Stimulated activated naive CD8-positive, alpha-beta T cell treated with anti-CD3 and anti-CD28 coated beads, Interleukin-15, amount 100 ng/mL, for 72 hours (primary cell): ENCODE data around the gene CLCA1.

ENCODE experiments used
- ATAC-seq: fragments of 150-1000 bp; cut with Tn5 transposase; 2 replicates; pipeline ENCODE4 v1.10.0; 2021; ENCODE audit warnings: mild to moderate bottlenecking, moderate library complexity
- DNase-seq, 2 donors: peaks; one replicate each; pipeline ENCODE4 v3.0.0; 2021 to 2022
- H3K27ac Mint-ChIP-seq, 2 donors: one replicate each; pipeline ENCODE4 v1.8.0; 2022; ENCODE audit warnings: mild to moderate bottlenecking in 2 of 2, mixed read lengths in 2 of 2, moderate library complexity in 2 of 2
- H3K27me3 Mint-ChIP-seq: one replicate; pipeline ENCODE4 v1.8.0; 2022; ENCODE audit warnings: mixed read lengths
- H3K4me1 Mint-ChIP-seq: one replicate; pipeline ENCODE4 v1.8.0; 2022; ENCODE audit warnings: mild to moderate bottlenecking, mixed read lengths
- H3K4me3 Mint-ChIP-seq, 2 donors: one replicate each; pipeline ENCODE4 v1.8.0; 2022; ENCODE audit warnings: mild to moderate bottlenecking in 2 of 2, mixed read lengths in 2 of 2, moderate library complexity in 1 of 2
- H3K9me3 Mint-ChIP-seq, 2 donors: one replicate each; pipeline ENCODE4 v1.8.0; 2022; ENCODE audit warnings: mixed read lengths in 2 of 2

Gene CLCA1

DNA sequence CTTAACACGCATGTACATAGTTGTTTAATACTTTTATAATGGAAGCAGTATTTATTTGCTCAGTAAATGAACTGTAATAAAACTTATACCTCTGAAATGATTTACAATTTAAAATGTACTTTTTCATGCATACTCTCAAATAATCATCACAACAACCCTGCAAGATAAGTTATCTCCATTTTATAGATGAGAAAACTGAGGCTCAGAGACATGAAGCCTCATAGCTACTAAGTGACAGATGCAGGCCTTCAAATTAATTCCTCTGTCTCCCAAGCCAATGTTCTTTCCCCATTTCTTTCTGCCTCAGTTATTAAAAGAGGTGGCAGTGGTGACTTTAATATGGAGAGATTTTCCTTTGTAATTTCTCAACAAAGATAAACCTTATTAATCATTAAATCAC, 19.6 kb upstream of the CLCA1 start:
- no peaks in the 10 kb centered on the region for H3K4me1 Mint-ChIP-seq
- DNase-seq: no peak
- H3K27ac Mint-ChIP-seq: no peak overlapping the region
- no peak overlapping the region for H3K4me3 Mint-ChIP-seq
- ATAC-seq: no peak
- H3K9me3 Mint-ChIP-seq: no peaks in the 10 kb centered on the region
- H3K27me3 Mint-ChIP-seq: no peaks in the 10 kb centered on the region

- no peak overlapping the region for H3K4me3 Mint-ChIP-seq
- H3K4me1 Mint-ChIP-seq: no peaks in the 10 kb centered on the region
- no peak for ATAC-seq
- DNase-seq: no peak
- H3K27ac Mint-ChIP-seq: no peak overlapping the region
- H3K27me3 Mint-ChIP-seq: no peaks in the 10 kb centered on the region
- H3K9me3 Mint-ChIP-seq: no peaks in the 10 kb centered on the region
These were observed 17.9 kb upstream of the CLCA1 start for GRCh38 chr1:86450847-86451246.

DNA sequence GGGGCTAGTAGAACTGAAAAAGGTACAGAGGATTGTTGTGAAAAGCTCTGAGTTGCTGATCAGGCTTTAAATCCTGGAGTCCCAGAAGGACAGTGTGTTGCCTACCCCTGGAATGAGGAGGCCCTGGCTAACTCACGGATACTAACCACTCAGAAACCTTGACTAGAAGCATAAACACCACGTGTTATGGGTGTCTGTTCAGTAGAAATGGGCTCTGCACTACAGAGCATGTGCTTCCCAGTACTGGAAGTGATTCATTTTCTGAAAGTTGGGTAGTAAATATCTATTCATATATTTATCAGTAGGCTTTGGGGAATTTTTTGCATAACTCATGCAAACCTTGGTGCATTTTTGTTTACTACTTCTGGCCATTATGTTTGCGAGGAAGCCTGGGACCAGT, 15.1 kb upstream of the CLCA1 start:
- H3K27me3 Mint-ChIP-seq: peaks cover 9% of the 10 kb centered on the region
- H3K27ac Mint-ChIP-seq: no peak overlapping the region

DNA sequence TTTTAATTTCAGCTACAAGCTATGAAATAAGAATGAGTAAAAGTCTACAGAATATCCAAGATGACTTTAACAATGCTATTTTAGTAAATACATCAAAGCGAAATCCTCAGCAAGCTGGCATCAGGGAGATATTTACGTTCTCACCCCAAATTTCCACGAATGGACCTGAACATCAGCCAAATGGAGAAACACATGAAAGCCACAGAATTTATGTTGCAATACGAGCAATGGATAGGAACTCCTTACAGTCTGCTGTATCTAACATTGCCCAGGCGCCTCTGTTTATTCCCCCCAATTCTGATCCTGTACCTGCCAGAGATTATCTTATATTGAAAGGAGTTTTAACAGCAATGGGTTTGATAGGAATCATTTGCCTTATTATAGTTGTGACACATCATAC, 13.7 kb upstream of the CLCA1 start:
- ATAC-seq (no peak), DNase-seq (no peak)
- H3K27ac Mint-ChIP-seq: no peak overlapping the region
- no peaks in the 10 kb centered on the region for H3K4me1 Mint-ChIP-seq
- H3K27me3 Mint-ChIP-seq: peaks cover 9% of the 10 kb centered on the region
- no peaks in the 10 kb centered on the region for H3K9me3 Mint-ChIP-seq
- H3K4me3 Mint-ChIP-seq: no peak overlapping the region

More for the DNA sequence above, 15.1 kb upstream of the CLCA1 start:
- no peak overlapping the region for H3K4me3 Mint-ChIP-seq
- no peaks in the 10 kb centered on the region for H3K9me3 Mint-ChIP-seq
- ATAC-seq (no peak), DNase-seq (no peak)
- H3K4me1 Mint-ChIP-seq: no peaks in the 10 kb centered on the region

- Mint-ChIP-seq H3K4me3 (no peak overlapping the region), H3K9me3 (no peaks in the 10 kb centered on the region), H3K27ac (no peak overlapping the region), H3K4me1 (no peaks in the 10 kb centered on the region), H3K27me3 (peaks cover 9% of the 10 kb centered on the region)
- ATAC-seq (no peak), DNase-seq (no peak)
These were observed 7.7 kb upstream of the CLCA1 start for GRCh38 chr1:86460998-86461397.

DNA sequence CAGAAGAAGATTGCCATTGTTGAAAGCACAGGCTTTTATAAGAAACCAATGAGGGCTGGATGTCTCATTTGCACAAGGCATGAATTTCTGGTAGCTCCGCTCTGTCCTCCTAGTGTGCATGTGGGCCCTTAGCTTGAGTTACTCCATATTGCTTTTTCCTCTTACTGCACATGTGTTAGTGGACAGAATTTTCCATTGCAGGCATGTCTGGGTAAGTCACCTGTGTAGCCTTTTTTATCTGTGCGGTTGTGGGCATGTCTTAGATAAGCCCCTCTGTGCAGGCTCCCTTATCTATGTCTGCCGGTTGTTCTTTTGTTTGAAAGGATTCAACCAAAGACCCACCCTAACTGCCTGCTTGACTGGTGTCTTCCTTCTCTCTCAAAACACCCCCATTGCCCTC, 7.2 kb upstream of the CLCA1 start:
- no peaks in the 10 kb centered on the region for H3K9me3 Mint-ChIP-seq
- no peak overlapping the region for H3K4me3 Mint-ChIP-seq
- no peak overlapping the region for H3K27ac Mint-ChIP-seq
- ATAC-seq (no peak), DNase-seq (no peak)
- H3K27me3 Mint-ChIP-seq: peaks cover 9% of the 10 kb centered on the region
- H3K4me1 Mint-ChIP-seq: no peaks in the 10 kb centered on the region

GRCh38 chr1:86464819-86465218, 3.9 kb upstream of the CLCA1 start:
- no peaks in the 10 kb centered on the region for H3K9me3 Mint-ChIP-seq
- DNase-seq (no peak), ATAC-seq (no peak)
- no peak overlapping the region for H3K27ac Mint-ChIP-seq
- no peak overlapping the region for H3K4me3 Mint-ChIP-seq
- no peaks in the 10 kb centered on the region for H3K27me3 Mint-ChIP-seq
- H3K4me1 Mint-ChIP-seq: no peaks in the 10 kb centered on the region

DNA sequence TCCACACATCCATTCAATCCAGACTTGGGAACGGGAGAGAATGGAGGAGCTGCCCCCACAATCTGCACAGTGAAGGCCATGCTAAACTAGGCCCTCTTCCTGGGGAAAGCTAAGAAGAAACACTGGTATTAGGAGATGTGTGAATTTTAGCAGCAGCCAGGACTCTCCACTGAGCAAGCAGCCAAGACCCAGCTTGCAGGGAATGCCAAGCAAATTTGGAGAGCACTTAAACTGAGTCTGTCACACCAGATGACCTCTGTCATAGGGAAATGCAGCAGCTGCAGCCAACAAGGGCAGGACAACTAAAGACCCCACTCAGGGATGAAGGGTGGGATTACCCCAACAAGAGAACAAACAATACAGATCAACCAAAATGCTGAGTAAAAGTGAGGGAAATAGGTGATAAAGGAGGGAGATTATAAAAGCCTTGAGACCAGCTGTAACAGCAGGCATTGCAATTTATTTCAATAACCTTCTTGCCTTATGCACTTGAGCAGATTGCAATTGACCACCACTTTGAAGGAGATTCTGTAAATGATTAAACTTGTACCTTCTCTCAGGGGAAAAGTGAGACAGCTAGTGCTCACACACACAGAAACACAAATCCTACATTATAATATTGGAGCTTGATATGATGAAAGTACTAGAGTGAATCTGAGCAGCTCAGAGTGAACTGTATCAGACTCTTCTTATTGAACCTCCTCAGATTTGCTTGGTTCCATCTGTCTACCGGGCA, 2.5 kb upstream of the CLCA1 start:
- H3K4me3 Mint-ChIP-seq: no peak overlapping the region
- DNase-seq (no peak), ATAC-seq (no peak)
- H3K27ac Mint-ChIP-seq: no peak overlapping the region
- no peaks in the 10 kb centered on the region for H3K9me3 Mint-ChIP-seq
- peaks cover 8% of the 10 kb centered on the region for H3K27me3 Mint-ChIP-seq
- H3K4me1 Mint-ChIP-seq: no peaks in the 10 kb centered on the region

DNA sequence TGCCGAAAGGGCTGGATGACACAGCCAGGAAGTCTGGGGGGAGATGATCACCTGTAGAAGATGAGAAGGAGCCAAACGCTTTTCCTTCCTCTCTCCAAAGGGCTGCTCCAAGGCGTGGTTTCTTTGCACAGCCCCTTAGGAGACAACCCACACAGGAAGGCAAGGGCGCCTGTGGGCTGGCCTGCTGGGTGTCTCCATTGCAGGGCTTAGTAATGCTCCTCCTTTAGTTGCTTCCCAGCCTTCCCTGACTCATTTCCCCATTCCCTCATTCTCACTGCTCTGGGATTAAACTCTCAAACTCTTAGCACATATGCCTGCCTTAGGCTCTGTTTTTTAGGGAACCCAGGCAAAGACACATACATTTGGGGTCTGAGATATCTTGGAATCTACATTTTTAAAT, 1.7 kb upstream of the CLCA1 start:
- H3K4me3 Mint-ChIP-seq: no peak overlapping the region
- H3K27ac Mint-ChIP-seq: no peak overlapping the region
- no peak for ATAC-seq
- H3K9me3 Mint-ChIP-seq: no peaks in the 10 kb centered on the region
- no peaks in the 10 kb centered on the region for H3K4me1 Mint-ChIP-seq
- DNase-seq: no peak
- peaks cover 12% of the 10 kb centered on the region for H3K27me3 Mint-ChIP-seq

- H3K4me1 Mint-ChIP-seq: no peaks in the 10 kb centered on the region
- H3K4me3 Mint-ChIP-seq: no peak overlapping the region
- ATAC-seq (no peak), DNase-seq (no peak)
- no peak overlapping the region for H3K27ac Mint-ChIP-seq
- H3K27me3 Mint-ChIP-seq: peaks cover 16% of the 10 kb centered on the region
- no peaks in the 10 kb centered on the region for H3K9me3 Mint-ChIP-seq
These were observed 2.1 kb downstream of the CLCA1 start for GRCh38 chr1:86470859-86471258.

- Mint-ChIP-seq H3K9me3 (no peaks in the 10 kb centered on the region), H3K27ac (no peak overlapping the region), H3K4me3 (no peak overlapping the region), H3K27me3 (peaks cover 16% of the 10 kb centered on the region), H3K4me1 (no peaks in the 10 kb centered on the region)
- DNase-seq: no peak
- ATAC-seq: no peak
These were observed 2.6 kb downstream of the CLCA1 start for GRCh38 chr1:86471291-86471690.

GRCh38 chr1:86472152-86472551, 3.4 kb downstream of the CLCA1 start:
- no peak overlapping the region for H3K4me3 Mint-ChIP-seq
- no peak for ATAC-seq

GRCh38 chr1:86472767-86473166, 4.0 kb downstream of the CLCA1 start:
- DNase-seq (no peak), ATAC-seq (no peak)
- Mint-ChIP-seq H3K27ac (no peak overlapping the region), H3K27me3 (peaks cover 16% of the 10 kb centered on the region), H3K9me3 (no peaks in the 10 kb centered on the region), H3K4me3 (no peak overlapping the region), H3K4me1 (no peaks in the 10 kb centered on the region)

More at GRCh38 chr1:86472152-86472551, 3.4 kb downstream of the CLCA1 start:
- Mint-ChIP-seq H3K27me3 (peaks cover 16% of the 10 kb centered on the region), H3K4me1 (no peaks in the 10 kb centered on the region), H3K9me3 (no peaks in the 10 kb centered on the region), H3K27ac (no peak overlapping the region)
- DNase-seq: no peak

DNA sequence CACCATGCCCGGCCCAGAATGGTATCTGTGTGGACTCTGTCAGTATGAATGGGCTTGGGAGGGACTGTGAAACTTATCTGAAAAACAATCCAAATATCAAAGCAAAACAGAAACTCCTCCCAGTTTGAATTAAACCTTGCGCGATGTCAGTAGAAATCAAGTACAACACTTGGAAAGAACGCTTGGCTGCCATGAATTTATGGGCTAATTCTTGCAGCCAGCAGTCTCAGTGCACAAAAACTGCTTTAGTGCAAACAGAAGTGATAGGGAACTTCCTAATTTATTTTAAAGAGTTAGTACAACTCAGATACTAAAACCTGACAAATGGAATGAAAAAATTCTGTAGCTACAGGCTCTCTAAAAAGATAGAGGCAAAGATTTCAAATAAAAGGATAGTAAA, 8.5 kb downstream of the CLCA1 start:
- H3K9me3 Mint-ChIP-seq: no peaks in the 10 kb centered on the region
- H3K4me1 Mint-ChIP-seq: no peaks in the 10 kb centered on the region
- H3K27ac Mint-ChIP-seq: peak overlapping the region in 1 of 2 donors; percentile 94
- ATAC-seq: no peak
- DNase-seq: no peak
- H3K27me3 Mint-ChIP-seq: peaks cover 2% of the 10 kb centered on the region
- H3K4me3 Mint-ChIP-seq: no peak overlapping the region

DNA sequence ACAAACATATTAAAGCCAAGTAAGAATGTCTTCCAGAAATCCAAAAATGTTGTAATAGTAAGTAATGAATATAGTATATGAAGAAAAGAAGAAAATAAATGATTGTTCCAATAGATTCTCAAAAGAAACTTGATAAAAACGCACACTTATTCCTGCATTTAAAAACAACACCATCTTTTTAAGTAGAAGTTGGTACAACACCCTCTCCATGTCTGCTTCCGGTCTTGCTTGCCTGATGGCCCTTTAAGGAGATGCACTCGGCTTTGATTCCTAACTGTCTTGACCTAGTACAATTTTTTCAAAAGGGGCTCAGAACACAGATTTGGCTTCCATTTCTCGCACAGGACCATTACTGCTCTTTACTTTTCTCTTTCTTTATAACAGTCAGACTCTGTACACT, 9.0 kb downstream of the CLCA1 start:
- no peak overlapping the region for H3K27ac Mint-ChIP-seq
- H3K4me1 Mint-ChIP-seq: no peaks in the 10 kb centered on the region
- no peak for ATAC-seq
- no peak overlapping the region for H3K4me3 Mint-ChIP-seq
- no peak for DNase-seq
- no peaks in the 10 kb centered on the region for H3K9me3 Mint-ChIP-seq
- no peaks in the 10 kb centered on the region for H3K27me3 Mint-ChIP-seq

DNA sequence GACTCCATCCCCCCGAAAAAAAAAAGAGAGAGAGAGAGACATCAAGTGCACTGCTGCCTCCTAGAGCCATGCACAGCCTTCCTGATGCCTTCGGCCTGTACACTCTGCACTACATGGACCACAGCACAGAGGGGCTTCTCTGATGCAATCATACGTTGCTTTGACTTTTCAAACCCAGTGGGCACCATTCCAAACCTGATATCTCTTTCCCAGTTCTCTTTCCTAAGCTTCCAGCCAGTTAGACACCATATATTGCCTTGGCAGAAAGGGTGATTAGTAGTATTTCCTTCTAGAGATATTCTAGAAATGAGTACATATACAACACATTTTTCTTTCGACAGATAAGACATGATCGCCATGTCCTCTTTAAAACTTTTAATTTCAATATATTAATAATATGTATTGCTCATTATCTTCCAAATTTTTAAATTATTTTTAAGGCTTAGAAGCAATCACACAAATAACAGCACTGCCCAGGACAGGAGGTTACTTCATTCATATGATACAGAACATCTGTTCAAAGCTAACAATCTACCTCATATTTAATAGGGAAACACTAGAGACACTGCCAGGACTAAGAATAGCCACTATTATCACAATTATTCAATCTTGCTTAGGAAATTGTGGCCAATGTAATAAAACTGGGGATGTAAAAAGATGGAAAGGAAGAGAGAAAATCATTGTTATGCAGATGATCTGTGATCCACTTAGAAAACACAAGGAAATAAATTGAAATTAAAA, 9.9 kb downstream of the CLCA1 start:
- DNase-seq (no peak), ATAC-seq (no peak)
- no peak overlapping the region for H3K27ac Mint-ChIP-seq
- no peak overlapping the region for H3K4me3 Mint-ChIP-seq
- H3K9me3 Mint-ChIP-seq: no peaks in the 10 kb centered on the region
- no peaks in the 10 kb centered on the region for H3K4me1 Mint-ChIP-seq
- H3K27me3 Mint-ChIP-seq: no peaks in the 10 kb centered on the region

- H3K4me3 Mint-ChIP-seq: no peak overlapping the region
- H3K27me3 Mint-ChIP-seq: no peaks in the 10 kb centered on the region
- no peak for DNase-seq
- no peaks in the 10 kb centered on the region for H3K4me1 Mint-ChIP-seq
- no peaks in the 10 kb centered on the region for H3K9me3 Mint-ChIP-seq
- ATAC-seq: no peak
- H3K27ac Mint-ChIP-seq: no peak overlapping the region
These were observed 13.2 kb downstream of the CLCA1 start for GRCh38 chr1:86481966-86482365.
